Chondrocyte (in vitro differentiated cells): ENCODE data around the gene AFDN. TPM values are rescaled to one million over a fixed set of nuclear protein-coding genes. Genes with fewer than 3 reads are reported as not detected.

Source experiments
- DNase-seq: peaks from one replicate; pipeline ENCODE4 v3.0.0; 2021; ENCODE audit warnings: mixed read lengths, low spot score
- H3K27ac Mint-ChIP-seq: one replicate; pipeline ENCODE4 v1.8.0; 2021; ENCODE audit warnings: mild to moderate bottlenecking, moderate library complexity, mixed read lengths; ENCODE audit not compliant: unreplicated experiment
- H3K27me3 Mint-ChIP-seq: 2 replicates; pipeline ENCODE4 v1.8.0; 2021; ENCODE audit warnings: low read depth, mixed read lengths
- H3K36me3 Mint-ChIP-seq: 2 replicates; pipeline ENCODE4 v1.8.0; 2021; ENCODE audit warnings: low read depth, mixed read lengths
- H3K4me1 Mint-ChIP-seq: 2 replicates; pipeline ENCODE4 v1.8.0; 2021; ENCODE audit warnings: low read depth, mild to moderate bottlenecking, mixed read lengths
- H3K4me3 Mint-ChIP-seq: one replicate; pipeline ENCODE4 v1.8.0; 2021; ENCODE audit warnings: mild to moderate bottlenecking, moderate library complexity, mixed read lengths; ENCODE audit not compliant: unreplicated experiment
- H3K9me3 Mint-ChIP-seq: 2 replicates; pipeline ENCODE4 v1.8.0; 2021; ENCODE audit warnings: low read depth, mixed read lengths
- total RNA-seq: library from RNA; stranded (reverse); gene quantifications from 3 replicates; pipeline ENCODE4 v1.2.1, GENCODE V29; 2021
- TF ChIP-seq, protein P1 (sequence below): fragments of 200-600 bp; sonication (generic); IDR thresholded peaks from 2 replicates; pipeline ENCODE4 v1.5.0; 2021; ENCODE audit warnings: antibody characterized with exemption, mild to moderate bottlenecking, moderate library complexity

AFDN gene
- total RNA-seq, 1 donor from 2014 or later: 45.8 TPM

GRCh38 chr6:167787896-167788562 lies 38.7 kb upstream of the AFDN start:
- no peak overlapping the region for H3K4me3 Mint-ChIP-seq

DNA sequence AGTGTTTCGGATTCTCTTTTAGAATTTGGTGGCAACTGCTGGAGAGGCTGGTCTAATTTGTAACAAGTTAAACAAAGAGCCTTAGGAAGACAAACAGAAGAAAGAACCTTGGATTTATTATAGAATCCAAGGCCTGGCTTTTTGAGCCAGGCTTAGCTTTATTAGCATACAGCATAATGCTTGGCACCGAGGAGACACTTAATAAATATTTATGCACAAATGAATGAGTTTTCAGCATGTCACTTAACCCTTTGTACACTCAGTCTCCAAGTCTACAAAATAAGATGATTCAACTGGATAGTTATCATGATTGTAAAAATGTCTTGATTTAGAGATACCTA lies 38.2 kb upstream of the AFDN start:
- Mint-ChIP-seq H3K4me3 (no peak overlapping the region), H3K36me3 (no peaks in the 10 kb centered on the region), H3K27me3 (peaks cover 4% of the 10 kb centered on the region), H3K4me1 (peaks cover 14% of the 10 kb centered on the region), H3K27ac (no peak overlapping the region), H3K9me3 (no peaks in the 10 kb centered on the region)
- TF ChIP-seq, protein P1, sequence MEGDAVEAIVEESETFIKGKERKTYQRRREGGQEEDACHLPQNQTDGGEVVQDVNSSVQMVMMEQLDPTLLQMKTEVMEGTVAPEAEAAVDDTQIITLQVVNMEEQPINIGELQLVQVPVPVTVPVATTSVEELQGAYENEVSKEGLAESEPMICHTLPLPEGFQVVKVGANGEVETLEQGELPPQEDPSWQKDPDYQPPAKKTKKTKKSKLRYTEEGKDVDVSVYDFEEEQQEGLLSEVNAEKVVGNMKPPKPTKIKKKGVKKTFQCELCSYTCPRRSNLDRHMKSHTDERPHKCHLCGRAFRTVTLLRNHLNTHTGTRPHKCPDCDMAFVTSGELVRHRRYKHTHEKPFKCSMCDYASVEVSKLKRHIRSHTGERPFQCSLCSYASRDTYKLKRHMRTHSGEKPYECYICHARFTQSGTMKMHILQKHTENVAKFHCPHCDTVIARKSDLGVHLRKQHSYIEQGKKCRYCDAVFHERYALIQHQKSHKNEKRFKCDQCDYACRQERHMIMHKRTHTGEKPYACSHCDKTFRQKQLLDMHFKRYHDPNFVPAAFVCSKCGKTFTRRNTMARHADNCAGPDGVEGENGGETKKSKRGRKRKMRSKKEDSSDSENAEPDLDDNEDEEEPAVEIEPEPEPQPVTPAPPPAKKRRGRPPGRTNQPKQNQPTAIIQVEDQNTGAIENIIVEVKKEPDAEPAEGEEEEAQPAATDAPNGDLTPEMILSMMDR: no peak
- DNase-seq: no peak

More at GRCh38 chr6:167787896-167788562, 38.7 kb upstream of the AFDN start:
- Mint-ChIP-seq H3K27ac (no peak overlapping the region), H3K4me1 (peaks cover 11% of the 10 kb centered on the region), H3K27me3 (peaks cover 4% of the 10 kb centered on the region), H3K9me3 (no peaks in the 10 kb centered on the region), H3K36me3 (no peaks in the 10 kb centered on the region)
- no peak for DNase-seq
- TF ChIP-seq, protein P1: no peak

DNA sequence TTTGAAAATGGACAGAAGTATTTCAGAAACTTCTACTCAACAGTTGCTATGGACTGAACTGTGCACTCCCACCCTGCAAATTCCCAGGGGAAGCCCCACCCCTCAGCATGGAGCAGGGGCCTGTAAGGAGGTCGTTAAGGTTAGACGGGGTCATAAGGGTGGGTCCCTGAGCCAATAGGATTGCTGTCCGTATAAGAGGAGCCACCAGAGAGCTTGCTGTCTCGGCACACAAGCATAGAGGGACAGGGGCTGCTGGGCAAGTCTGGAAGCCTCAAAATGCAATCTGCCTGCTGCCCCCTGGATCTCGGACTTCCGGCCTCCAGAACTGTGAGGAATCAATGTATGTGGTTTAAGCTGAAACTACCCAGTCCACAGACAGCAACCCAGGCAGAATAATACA lies 37.4 kb upstream of the AFDN start:
- Mint-ChIP-seq H3K4me1 (peaks cover 15% of the 10 kb centered on the region), H3K36me3 (no peaks in the 10 kb centered on the region), H3K27me3 (peaks cover 4% of the 10 kb centered on the region), H3K9me3 (no peaks in the 10 kb centered on the region), H3K27ac (no peak overlapping the region), H3K4me3 (no peak overlapping the region)
- no peak for DNase-seq
- TF ChIP-seq, protein P1: no peak

DNA sequence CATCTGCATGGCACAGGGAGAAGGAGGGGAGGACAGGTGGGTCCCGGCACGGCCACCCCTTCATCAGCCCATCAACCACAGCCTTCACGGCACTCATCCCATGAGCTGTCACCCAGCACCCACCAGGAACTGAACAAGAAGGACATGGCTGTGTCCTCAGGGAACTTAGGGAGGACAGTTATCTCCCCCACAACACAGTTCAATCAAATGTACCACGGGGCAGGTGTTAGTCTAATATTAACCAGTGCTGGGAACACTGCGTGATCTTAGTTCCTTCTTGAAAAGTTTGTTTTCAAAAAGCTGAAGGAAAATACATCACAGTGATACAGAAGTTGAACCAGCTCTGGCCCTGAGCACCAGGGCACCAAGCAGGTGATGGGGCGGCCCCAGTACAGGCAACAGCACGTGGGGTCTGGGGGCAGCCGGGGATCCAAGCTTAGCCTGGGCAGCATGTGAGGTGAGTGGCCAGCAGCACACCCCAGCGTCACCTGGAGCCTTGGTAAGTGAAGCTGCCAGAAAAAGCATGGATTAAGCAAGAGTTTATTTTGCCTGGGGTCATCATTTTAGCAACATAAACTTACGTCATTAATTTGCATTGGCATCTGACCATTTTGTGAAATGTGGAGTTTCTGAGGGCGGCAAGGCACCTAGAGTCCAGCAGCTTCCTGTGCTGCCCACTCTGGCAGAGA lies 35.5 kb upstream of the AFDN start:
- H3K36me3 Mint-ChIP-seq: no peaks in the 10 kb centered on the region
- no peak overlapping the region for H3K4me3 Mint-ChIP-seq
- DNase-seq: no peak
- no peak overlapping the region for H3K27ac Mint-ChIP-seq
- peaks cover 11% of the 10 kb centered on the region for H3K27me3 Mint-ChIP-seq
- TF ChIP-seq, protein P1: no peak
- H3K4me1 Mint-ChIP-seq: peaks cover 15% of the 10 kb centered on the region
- no peaks in the 10 kb centered on the region for H3K9me3 Mint-ChIP-seq

- Mint-ChIP-seq H3K9me3 (no peaks in the 10 kb centered on the region), H3K4me3 (no peak overlapping the region), H3K36me3 (no peaks in the 10 kb centered on the region), H3K4me1 (peaks cover 11% of the 10 kb centered on the region), H3K27me3 (peaks cover 11% of the 10 kb centered on the region), H3K27ac (no peak overlapping the region)
- DNase-seq: no peak
- TF ChIP-seq, protein P1: no peak
These were observed 34.8 kb upstream of the AFDN start for GRCh38 chr6:167791780-167792478.
